ENCODE measurements around the gene RSPH6A. TPM values are rescaled to one million over a fixed set of nuclear protein-coding genes. Genes with fewer than 3 reads are reported as not detected.

Gene RSPH6A
- total and polyA plus RNA-seq, 2 of the 13 experiments (the other 11 are each of a cell fraction or from before 2014, with no cell fraction given), result 0.07 TPM; not detected in 1

DNA sequence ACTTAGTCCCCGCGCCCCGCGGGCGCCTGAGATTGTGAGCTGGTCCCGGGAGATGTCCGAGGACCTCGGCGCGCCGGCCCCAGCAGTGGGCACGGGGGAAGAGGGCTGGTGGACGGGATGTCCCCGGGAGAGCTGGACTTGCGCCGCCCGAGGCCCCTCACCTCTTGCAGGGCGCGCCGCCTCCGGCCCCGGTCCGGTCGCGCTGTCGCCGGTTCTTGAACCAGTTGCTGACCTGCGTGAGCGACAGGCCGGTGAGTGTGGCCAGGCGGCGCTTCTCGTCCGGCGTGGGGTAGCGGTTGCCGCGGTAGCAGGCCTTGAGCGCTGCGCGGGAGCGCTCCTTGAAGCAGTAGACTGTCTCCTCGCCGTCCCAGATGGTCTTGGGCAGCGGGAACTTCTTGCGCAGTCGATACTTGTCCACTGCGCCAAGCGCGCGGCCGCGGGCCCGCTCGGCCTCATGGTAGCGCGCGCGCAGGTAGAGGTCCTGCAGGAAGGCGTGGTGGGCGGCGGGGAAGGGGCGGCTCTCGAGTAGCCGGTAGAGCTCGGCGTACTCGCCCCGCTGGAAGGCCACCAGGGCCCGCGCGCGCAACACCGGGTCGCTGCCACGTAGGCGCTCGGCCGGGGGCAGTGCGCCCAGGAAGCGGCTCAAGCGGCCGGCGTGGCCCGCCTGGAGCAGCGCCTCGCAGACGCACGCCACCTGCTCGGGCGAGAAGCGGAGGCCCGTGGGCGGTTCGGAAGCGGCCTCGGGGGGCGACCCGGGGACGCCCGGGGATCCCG lies 47.0 kb downstream of the RSPH6A start (continued):
- TF ChIP-seq, protein P1, sequence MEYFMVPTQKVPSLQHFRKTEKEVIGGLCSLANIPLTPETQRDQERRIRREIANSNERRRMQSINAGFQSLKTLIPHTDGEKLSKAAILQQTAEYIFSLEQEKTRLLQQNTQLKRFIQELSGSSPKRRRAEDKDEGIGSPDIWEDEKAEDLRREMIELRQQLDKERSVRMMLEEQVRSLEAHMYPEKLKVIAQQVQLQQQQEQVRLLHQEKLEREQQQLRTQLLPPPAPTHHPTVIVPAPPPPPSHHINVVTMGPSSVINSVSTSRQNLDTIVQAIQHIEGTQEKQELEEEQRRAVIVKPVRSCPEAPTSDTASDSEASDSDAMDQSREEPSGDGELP (IDR thresholded peaks at IDR 0.05; ENCODE audit: borderline replicate concordance, low read depth), result peak; percentile 21; the same call in 1 of the 2 replicates
- no peak for TF ChIP-seq MBD4 (IDR thresholded peaks at IDR 0.05; ENCODE audit: borderline replicate concordance, low read length)
- TF ChIP-seq ARHGAP35 (CRISPR knock-in tag; IDR thresholded peaks at IDR 0.05; ENCODE audit: borderline replicate concordance), result no peak
- no peak; the same call in 1 of the 2 replicates for TF ChIP-seq ZFP82 (CRISPR knock-in tag; IDR thresholded peaks at IDR 0.05; ENCODE audit: borderline replicate concordance)
- TF ChIP-seq, protein P2, sequence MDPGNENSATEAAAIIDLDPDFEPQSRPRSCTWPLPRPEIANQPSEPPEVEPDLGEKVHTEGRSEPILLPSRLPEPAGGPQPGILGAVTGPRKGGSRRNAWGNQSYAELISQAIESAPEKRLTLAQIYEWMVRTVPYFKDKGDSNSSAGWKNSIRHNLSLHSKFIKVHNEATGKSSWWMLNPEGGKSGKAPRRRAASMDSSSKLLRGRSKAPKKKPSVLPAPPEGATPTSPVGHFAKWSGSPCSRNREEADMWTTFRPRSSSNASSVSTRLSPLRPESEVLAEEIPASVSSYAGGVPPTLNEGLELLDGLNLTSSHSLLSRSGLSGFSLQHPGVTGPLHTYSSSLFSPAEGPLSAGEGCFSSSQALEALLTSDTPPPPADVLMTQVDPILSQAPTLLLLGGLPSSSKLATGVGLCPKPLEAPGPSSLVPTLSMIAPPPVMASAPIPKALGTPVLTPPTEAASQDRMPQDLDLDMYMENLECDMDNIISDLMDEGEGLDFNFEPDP (CRISPR knock-in tag; conservative IDR thresholded peaks at IDR 0.05), result no peak
- TF ChIP-seq FOXP4 (CRISPR knock-in tag; IDR thresholded peaks at IDR 0.05), result no peak
- TF ChIP-seq, protein P3, sequence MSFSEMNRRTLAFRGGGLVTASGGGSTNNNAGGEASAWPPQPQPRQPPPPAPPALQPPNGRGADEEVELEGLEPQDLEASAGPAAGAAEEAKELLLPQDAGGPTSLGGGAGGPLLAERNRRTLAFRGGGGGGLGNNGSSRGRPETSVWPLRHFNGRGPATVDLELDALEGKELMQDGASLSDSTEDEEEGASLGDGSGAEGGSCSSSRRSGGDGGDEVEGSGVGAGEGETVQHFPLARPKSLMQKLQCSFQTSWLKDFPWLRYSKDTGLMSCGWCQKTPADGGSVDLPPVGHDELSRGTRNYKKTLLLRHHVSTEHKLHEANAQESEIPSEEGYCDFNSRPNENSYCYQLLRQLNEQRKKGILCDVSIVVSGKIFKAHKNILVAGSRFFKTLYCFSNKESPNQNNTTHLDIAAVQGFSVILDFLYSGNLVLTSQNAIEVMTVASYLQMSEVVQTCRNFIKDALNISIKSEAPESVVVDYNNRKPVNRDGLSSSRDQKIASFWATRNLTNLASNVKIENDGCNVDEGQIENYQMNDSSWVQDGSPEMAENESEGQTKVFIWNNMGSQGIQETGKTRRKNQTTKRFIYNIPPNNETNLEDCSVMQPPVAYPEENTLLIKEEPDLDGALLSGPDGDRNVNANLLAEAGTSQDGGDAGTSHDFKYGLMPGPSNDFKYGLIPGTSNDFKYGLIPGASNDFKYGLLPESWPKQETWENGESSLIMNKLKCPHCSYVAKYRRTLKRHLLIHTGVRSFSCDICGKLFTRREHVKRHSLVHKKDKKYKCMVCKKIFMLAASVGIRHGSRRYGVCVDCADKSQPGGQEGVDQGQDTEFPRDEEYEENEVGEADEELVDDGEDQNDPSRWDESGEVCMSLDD (CRISPR knock-in tag; IDR thresholded peaks at IDR 0.05; ENCODE audit: borderline replicate concordance), result no peak
- 0 out of 2 replicates have a peak, but pooled peaks have one; percentile 53 for TF ChIP-seq BRCA1 (CRISPR knock-in tag; IDR thresholded peaks at IDR 0.05)
- no peak for TF ChIP-seq ZNF33B (CRISPR knock-in tag; IDR thresholded peaks at IDR 0.05)
- TF ChIP-seq BORCS8-MEF2B (CRISPR knock-in tag; IDR thresholded peaks at IDR 0.05), result peak; percentile 54; the same call in 1 of the 2 replicates
- TF ChIP-seq SALL1 (CRISPR knock-in tag; IDR thresholded peaks at IDR 0.05), result peak; percentile 59
- TF ChIP-seq NRL (CRISPR knock-in tag; IDR thresholded peaks at IDR 0.05; ENCODE audit: borderline replicate concordance), result no peak; the same call in 1 of the 2 replicates
- TF ChIP-seq MTF2 (CRISPR knock-in tag; IDR thresholded peaks at IDR 0.05; ENCODE audit: borderline replicate concordance), result no peak; the same call in 1 of the 2 replicates
- TF ChIP-seq, protein P4, sequence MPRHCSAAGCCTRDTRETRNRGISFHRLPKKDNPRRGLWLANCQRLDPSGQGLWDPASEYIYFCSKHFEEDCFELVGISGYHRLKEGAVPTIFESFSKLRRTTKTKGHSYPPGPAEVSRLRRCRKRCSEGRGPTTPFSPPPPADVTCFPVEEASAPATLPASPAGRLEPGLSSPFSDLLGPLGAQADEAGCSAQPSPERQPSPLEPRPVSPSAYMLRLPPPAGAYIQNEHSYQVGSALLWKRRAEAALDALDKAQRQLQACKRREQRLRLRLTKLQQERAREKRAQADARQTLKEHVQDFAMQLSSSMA (CRISPR knock-in tag; IDR thresholded peaks at IDR 0.05), result no peak
- TF ChIP-seq ZNF224 (CRISPR knock-in tag; IDR thresholded peaks at IDR 0.05), result 0 out of 2 replicates have a peak, but pooled peaks have one; percentile 79
- TF ChIP-seq CREM (IDR thresholded peaks at IDR 0.05), result no peak
- no peak for TF ChIP-seq CREM (CRISPR knock-in tag; IDR thresholded peaks at IDR 0.05)
- TF ChIP-seq, protein P5, sequence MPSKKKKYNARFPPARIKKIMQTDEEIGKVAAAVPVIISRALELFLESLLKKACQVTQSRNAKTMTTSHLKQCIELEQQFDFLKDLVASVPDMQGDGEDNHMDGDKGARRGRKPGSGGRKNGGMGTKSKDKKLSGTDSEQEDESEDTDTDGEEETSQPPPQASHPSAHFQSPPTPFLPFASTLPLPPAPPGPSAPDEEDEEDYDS (CRISPR knock-in tag; IDR thresholded peaks at IDR 0.05), result 0 out of 2 replicates have a peak, but pooled peaks have one; percentile 28
- TF ChIP-seq RNF2 (conservative IDR thresholded peaks at IDR 0.05; ENCODE audit: low read depth), result no peak
- no peak for TF ChIP-seq MED13 (CRISPR knock-in tag; IDR thresholded peaks at IDR 0.05)
- no peak for TF ChIP-seq ZNF839 (CRISPR knock-in tag; IDR thresholded peaks at IDR 0.05; ENCODE audit: borderline replicate concordance)
- TF ChIP-seq KLF6 (CRISPR knock-in tag; IDR thresholded peaks at IDR 0.05), result no peak

Data from HepG2 (cell line).